Thymus (tissue), 11 donors: ENCODE measurements around the gene ITPA. TPM values are rescaled to one million over a fixed set of nuclear protein-coding genes. Genes with fewer than 3 reads are reported as not detected.

ENCODE experiments used
- DNase-seq, 9 donors: peaks; one replicate each; pipeline ENCODE4 v3.0.0-alpha.2; 2013; ENCODE audit warnings: low spot score in 9 of 9, low read depth in 6 of 9, missing footprints in 1 of 9
- H3K27ac ChIP-seq, 2 donors: one replicate each; pipeline ENCODE4 v1.5.1; 2013; ENCODE audit warnings: control low read depth in 1 of 2, low read depth in 1 of 2, low read length in 1 of 2, mild to moderate bottlenecking in 1 of 2, moderate library complexity in 1 of 2
- H3K27me3 ChIP-seq, 2 donors: one replicate each; pipeline ENCODE4 v1.5.1; 2013; ENCODE audit warnings: low read length in 1 of 2; ENCODE audit not compliant: control insufficient read depth in 2 of 2, insufficient read depth in 1 of 2
- H3K36me3 ChIP-seq, 2 donors: one replicate each; pipeline ENCODE4 v1.5.1; 2013; ENCODE audit warnings: low read length in 1 of 2, mild to moderate bottlenecking in 1 of 2, moderate library complexity in 1 of 2; ENCODE audit not compliant: control insufficient read depth in 2 of 2, insufficient read depth in 2 of 2
- H3K4me1 ChIP-seq, 2 donors: one replicate each; pipeline ENCODE4 v1.5.1; 2013; ENCODE audit warnings: low read length in 2 of 2; ENCODE audit not compliant: control insufficient read depth in 2 of 2, insufficient read depth in 2 of 2
- H3K4me3 ChIP-seq, 2 donors: one replicate each; pipeline ENCODE4 v1.5.1; 2013; ENCODE audit warnings: low read length in 2 of 2, control low read depth in 1 of 2, mild to moderate bottlenecking in 1 of 2
- H3K9me3 ChIP-seq, 2 donors: one replicate each; pipeline ENCODE4 v1.5.1; 2013; ENCODE audit warnings: low read length in 1 of 2, mild to moderate bottlenecking in 1 of 2; ENCODE audit not compliant: control insufficient read depth in 2 of 2, insufficient read depth in 1 of 2
- WGBS: extraction: QIAGEN DNeasy Blood & Tissue Kit; methylation state at CpG from one replicate; pipeline ENCODE4 v1.1.7; 2013; 5-methylcytosine and 5-hydroxymethylcytosine counted together
- polyA plus RNA-seq: library from polyadenylated mRNA; stranded (reverse); fragments of 200-250 nt; gene quantifications from one replicate; pipeline ENCODE4 v1.2.3, GENCODE V29; 2013
- total RNA-seq: library from RNA; stranded (reverse); fragments of 120-200 nt; gene quantifications from one replicate; pipeline ENCODE4 v1.2.4, GENCODE V29; 2013
- donor health status: healthy.

The ITPA gene
- total and polyA plus RNA-seq, 2 donors = 46.0 to 141 TPM

GRCh38 chr20:3164763-3165410 is 44.4 kb upstream of the ITPA start:
- H3K27ac ChIP-seq = no peak overlapping the region
- WGBS = 97% methylated on average over 41 of the region's 41 CpGs
- H3K9me3 ChIP-seq = no peaks in the 10 kb centered on the region
- H3K4me1 ChIP-seq = peaks cover 4 to 13% of the 10 kb centered on the region in 2 donors
- DNase-seq = no peak
- H3K36me3 ChIP-seq = no peaks in the 10 kb centered on the region
- no peak overlapping the region for H3K4me3 ChIP-seq
- H3K27me3 ChIP-seq = peaks cover 26 to 68% of the 10 kb centered on the region in 2 donors

DNA sequence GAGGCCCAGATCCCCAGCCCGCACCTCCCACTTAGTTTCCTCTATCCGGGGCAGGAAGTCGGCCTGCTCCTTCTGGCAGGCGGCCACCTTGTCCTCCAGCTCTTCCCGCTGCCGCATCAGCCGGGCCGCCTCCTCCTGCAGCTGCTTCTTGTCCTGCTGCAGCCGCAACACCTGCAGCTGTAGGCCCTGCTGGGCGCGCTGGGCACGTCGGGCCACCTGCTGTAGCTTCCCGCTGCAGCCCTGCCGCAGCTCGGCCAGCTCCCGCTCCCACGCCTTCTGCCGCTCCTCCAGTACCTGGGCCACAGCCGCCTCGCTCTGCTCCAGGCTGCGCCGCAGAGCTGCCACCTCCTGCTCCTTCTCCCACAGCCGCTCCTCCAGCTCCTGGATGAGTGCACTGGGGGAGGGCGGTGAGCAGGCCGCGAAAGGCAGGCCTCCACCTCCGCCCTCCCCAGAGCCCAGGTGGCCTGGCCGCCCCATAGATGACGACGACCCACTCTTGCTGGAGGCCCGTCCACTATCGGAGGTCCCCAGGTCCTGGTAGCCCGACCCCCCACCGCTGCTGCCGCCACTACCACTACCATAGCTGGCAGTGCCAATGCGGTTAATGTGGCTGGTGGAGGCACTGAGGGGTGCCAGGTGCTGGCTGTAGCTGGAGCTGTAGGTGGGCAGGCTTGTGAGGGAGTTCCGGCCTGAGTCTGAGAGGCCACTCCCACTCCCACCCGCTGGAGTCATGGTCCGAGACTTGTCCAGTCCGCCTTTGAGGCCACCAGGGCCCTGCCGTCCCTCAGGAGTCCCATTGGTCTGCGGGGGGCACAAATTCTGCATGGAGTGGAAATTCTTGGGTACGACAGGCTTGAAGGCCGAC is 43.6 kb upstream of the ITPA start:
- Histone ChIP-seq H3K4me3 (no peak overlapping the region), H3K27ac (no peak overlapping the region), H3K27me3 (peaks cover 26 to 77% of the 10 kb centered on the region in 2 donors), H3K4me1 (peaks cover 4 to 10% of the 10 kb centered on the region in 2 donors), H3K9me3 (no peaks in the 10 kb centered on the region), H3K36me3 (no peaks in the 10 kb centered on the region)
- WGBS = 77% methylated on average over 45 of the region's 45 CpGs
- DNase-seq = no peak

- 96% methylated on average over 13 of the region's 13 CpGs for WGBS
Measured at GRCh38 chr20:3166338-3166912, 42.9 kb upstream of the ITPA start.

DNA sequence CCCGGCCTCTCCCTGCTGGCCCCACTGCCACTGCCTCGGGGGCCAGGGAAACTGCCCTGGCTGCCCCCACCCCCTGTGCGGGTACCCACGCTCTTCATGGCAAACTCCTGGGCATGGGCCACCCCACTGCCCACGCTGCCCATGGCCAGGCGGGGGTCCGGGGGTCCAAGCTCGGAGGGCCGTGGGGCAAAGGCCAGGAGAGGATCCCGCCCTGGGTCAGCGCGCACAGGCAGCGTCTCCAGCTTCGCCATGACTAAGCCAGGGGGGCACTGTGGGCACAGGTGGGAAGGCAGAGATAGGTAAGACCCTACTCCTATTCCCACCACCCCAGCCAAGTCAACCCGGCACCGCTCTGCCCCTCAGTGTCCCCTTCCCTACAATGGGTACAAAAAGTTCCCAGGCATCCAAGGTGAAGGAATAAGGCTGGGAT is 42.4 kb upstream of the ITPA start:
- H3K4me3 ChIP-seq = no peak overlapping the region
- H3K9me3 ChIP-seq = no peaks in the 10 kb centered on the region
- DNase-seq = no peak
- peaks cover 4 to 10% of the 10 kb centered on the region in 2 donors for H3K4me1 ChIP-seq
- no peaks in the 10 kb centered on the region for H3K36me3 ChIP-seq
- peaks cover 28 to 89% of the 10 kb centered on the region in 2 donors for H3K27me3 ChIP-seq
- H3K27ac ChIP-seq = no peak overlapping the region
- 98% methylated on average over 16 of the region's 16 CpGs for WGBS

More at GRCh38 chr20:3166338-3166912, 42.9 kb upstream of the ITPA start:
- no peaks in the 10 kb centered on the region for H3K9me3 ChIP-seq
- peaks cover 4 to 10% of the 10 kb centered on the region in 2 donors for H3K4me1 ChIP-seq
- H3K27me3 ChIP-seq = peaks cover 26 to 84% of the 10 kb centered on the region in 2 donors
- H3K27ac ChIP-seq = no peak overlapping the region
- H3K4me3 ChIP-seq = no peak overlapping the region
- H3K36me3 ChIP-seq = no peaks in the 10 kb centered on the region
- DNase-seq = no peak

DNA sequence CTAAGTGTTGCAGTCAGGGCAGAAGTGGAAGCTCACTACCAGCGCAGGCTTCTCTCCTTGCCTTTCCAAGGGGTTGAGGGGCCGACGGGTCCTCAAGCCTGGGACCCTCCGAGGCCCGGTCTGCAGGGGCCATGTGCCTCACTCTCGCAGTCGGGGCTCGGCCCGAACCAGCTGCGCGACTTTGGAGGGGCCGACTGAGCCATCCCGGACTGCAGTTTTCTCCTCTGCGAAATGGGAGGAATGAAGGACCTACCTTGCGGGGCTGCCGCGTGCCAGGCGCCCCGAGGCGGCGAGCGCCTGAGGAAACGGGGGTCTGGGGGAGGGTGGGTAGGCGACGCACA is 41.6 kb upstream of the ITPA start:
- peak overlapping the region in 1 of 2 donors; percentile 17 for H3K4me3 ChIP-seq
- H3K4me1 ChIP-seq = peaks cover 6 to 11% of the 10 kb centered on the region in 2 donors
- H3K27ac ChIP-seq = no peak overlapping the region
- no peaks in the 10 kb centered on the region for H3K36me3 ChIP-seq
- 33% methylated on average over 25 of the region's 25 CpGs for WGBS
- peaks cover 30 to 95% of the 10 kb centered on the region in 2 donors for H3K27me3 ChIP-seq
- no peaks in the 10 kb centered on the region for H3K9me3 ChIP-seq
- no peak for DNase-seq

DNA sequence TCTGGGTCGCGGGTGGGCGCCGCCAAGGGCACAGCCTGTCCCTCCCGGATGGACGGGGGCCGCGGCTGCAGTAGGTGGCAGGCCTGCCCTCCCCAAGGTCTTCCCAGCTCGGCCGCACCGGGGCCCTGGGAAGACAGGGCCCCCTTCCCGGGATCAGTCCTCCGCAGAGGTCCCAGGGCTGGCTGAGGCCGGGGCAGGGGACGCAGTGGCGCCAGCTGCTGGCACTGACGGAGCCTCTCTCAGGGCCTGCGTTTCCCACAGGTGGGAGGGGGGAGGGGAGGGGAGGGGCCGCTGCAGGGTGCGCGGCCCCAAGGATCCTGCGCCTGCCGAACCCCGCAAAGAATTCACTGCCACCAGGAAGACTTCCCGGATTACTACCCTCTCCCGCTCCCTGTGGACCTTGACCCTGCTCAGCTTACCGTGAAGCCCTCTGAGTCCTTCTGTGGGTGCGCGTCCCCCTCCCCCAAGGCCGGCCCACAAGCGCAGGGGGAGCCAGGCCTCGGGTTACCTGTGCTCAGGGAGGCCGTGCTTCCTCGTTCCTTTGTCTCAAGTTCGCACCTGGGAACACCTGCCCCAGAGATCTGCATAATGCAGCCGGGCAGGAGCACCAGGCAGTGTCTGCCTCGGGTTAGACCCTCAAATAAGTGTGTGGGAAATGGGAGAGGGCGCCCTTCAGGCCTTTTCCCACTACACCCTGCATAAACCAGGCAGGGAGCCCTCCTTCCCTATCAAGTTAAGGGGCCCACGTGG is 41.0 kb upstream of the ITPA start:
- Histone ChIP-seq H3K9me3 (no peaks in the 10 kb centered on the region), H3K27me3 (peaks cover 32 to 98% of the 10 kb centered on the region in 2 donors), H3K4me3 (peak overlapping the region in 1 of 2 donors; percentile 17), H3K27ac (no peak overlapping the region), H3K4me1 (peaks cover 8 to 16% of the 10 kb centered on the region in 2 donors), H3K36me3 (no peaks in the 10 kb centered on the region)
- peak in 4 of 9 donors; percentile 24 to 56 (median 49) for DNase-seq
- WGBS = 23% methylated on average over 39 of the region's 39 CpGs

DNA sequence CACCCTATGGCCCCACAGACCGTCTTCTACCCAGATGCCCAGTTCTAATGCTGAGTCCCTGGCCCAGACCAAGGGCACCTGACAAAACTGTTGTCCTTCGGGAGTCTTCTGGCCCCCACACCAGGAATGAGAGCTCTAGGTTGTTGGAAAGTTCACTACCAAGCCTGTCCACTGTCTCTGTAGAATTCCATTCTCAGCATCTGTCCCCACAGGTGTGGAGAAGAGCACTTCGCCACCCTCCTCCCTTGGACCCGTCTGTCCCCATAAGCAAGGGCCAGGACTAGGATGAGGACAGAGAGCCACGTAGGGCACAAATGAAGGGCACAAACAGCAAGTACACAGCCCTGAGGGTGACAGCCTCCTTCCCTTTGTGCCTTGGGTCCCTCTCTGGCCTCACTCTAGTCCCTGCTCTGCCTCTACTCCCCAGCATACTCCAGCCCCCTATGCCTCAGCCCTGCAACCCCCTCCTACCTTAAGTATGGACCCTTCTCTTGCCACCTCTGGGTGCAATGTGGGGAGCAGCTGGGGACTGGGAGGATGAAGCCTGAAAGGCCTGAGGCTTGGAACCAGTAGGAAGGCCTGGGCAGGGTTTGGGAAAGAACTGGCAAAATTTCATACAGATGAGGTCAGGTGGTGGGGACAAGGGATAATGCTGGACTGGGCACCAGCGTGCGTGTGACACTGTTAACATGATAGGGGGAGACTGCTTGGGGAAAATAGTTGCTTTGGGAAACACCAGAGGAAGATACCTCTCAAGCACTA is 40.3 kb upstream of the ITPA start:
- H3K4me3 ChIP-seq = no peak overlapping the region
- DNase-seq = no peak
- WGBS = 96% methylated on average over 7 of the region's 7 CpGs
- H3K36me3 ChIP-seq = no peaks in the 10 kb centered on the region
- no peak overlapping the region for H3K27ac ChIP-seq
- H3K9me3 ChIP-seq = peaks cover 2 to 6% of the 10 kb centered on the region in 2 donors
- H3K27me3 ChIP-seq = peaks cover 37 to 96% of the 10 kb centered on the region in 2 donors
- peaks cover 13 to 22% of the 10 kb centered on the region in 2 donors for H3K4me1 ChIP-seq

DNA sequence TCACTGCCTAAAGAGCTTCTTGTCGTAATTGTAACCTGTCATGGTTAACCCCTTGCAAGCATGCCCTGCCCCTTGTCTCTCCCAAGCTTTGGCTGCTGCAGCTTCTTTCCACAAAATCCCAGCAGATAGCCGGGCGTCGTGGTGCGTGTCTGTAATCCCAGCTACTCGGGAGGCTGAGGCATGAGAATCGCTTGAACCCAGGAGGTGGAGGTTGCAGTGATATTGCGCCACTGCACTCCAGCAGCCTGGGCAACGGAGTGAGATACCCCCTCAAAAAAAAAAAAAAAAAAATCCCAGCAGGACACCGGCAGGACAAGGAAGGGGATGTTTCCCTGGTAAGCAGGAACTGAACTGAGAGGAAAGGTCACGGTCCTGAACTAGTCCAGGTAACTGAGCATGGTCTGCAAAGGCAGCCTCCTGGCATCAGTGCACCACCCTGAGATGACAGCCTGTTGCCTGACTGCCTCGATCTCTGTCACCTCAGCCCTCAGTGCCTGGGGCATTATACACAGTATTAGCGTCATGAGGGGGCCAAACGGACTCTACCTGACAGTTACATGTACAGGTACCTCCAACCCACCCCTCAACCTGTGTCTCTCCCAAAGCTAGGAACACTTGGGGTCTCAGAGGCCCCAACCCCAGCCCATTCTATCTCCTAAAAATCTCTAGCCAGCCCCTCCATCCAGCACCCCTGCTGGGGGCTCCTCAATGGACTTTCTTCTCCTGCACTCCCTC is 37.7 kb upstream of the ITPA start:
- Histone ChIP-seq H3K4me3 (no peak overlapping the region), H3K36me3 (no peaks in the 10 kb centered on the region), H3K9me3 (peaks cover 2 to 10% of the 10 kb centered on the region in 2 donors), H3K4me1 (peaks cover 14 to 27% of the 10 kb centered on the region in 2 donors), H3K27ac (no peak overlapping the region), H3K27me3 (peaks cover 43 to 95% of the 10 kb centered on the region in 2 donors)
- no peak for DNase-seq
- 96% methylated on average over 14 of the region's 14 CpGs for WGBS
